ENCODE data around the gene NISCH.

GRCh38 chr3:52429779-52430415 is 25.5 kb upstream of the NISCH start:
- TF ChIP-seq EZH2 (IDR thresholded peaks at IDR 0.05; ENCODE audit: low read length, unreplicated experiment) (no peak), CTCF (conservative IDR thresholded peaks at IDR 0.05; ENCODE audit: low read depth, low read length) (no peak), EZH2phosphoT487 (IDR thresholded peaks at IDR 0.05; ENCODE audit: borderline replicate concordance, low read length) (no peak)

Data from PC-3 (cell line).